Stimulated activated naive CD8-positive, alpha-beta T cell treated with anti-CD3 and anti-CD28 coated beads, Interleukin-15, Interleukin-2, amounts not matched to agents 100 ng/mL and 50 ng/mL, for 24 hours (primary cell): ENCODE data around the gene NTMT1.
"Not testable (repeated sequence)": the region's sequence is repeated elsewhere in the genome, so short reads cannot be mapped to it uniquely, and the experiment has no call there.

Experiments used
- H3K27ac Mint-ChIP-seq: one replicate; pipeline ENCODE4 v1.8.0; 2021; ENCODE audit warnings: mild to moderate bottlenecking, mixed read lengths
- H3K27me3 Mint-ChIP-seq: one replicate; pipeline ENCODE4 v1.8.0; 2021; ENCODE audit warnings: mixed read lengths
- H3K36me3 Mint-ChIP-seq: one replicate; pipeline ENCODE4 v1.8.0; 2021; ENCODE audit warnings: low read depth, mixed read lengths
- H3K4me1 Mint-ChIP-seq: one replicate; pipeline ENCODE4 v1.8.0; 2021; ENCODE audit warnings: low read depth, mixed read lengths
- H3K4me3 Mint-ChIP-seq: one replicate; pipeline ENCODE4 v1.8.0; 2021; ENCODE audit warnings: mild to moderate bottlenecking, mixed read lengths
- H3K9me3 Mint-ChIP-seq: one replicate; pipeline ENCODE4 v1.8.0; 2021; ENCODE audit warnings: mixed read lengths

The NTMT1 gene

DNA sequence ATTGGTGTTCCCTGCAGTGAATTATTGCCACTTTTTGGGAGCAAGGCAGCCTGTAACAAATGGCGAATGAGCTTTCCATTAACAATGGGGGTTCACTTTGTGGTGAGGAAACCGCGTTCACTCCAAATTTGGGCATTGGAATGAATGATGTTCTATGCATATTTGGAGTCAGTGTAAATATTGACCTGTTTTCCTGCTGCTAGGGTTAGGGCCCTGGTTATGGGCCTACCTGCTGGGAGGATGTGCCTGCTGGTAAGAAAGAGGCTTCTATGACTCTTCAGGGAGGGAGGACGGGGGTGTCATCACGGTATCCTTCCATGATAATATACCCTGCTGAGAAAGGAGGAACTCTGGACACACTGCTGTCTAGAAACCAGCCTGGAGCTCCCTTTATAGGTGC is 34.0 kb upstream of the NTMT1 start:
- H3K27ac Mint-ChIP-seq: no peak overlapping the region
- H3K27me3 Mint-ChIP-seq: peaks cover 3% of the 10 kb centered on the region
- no peaks in the 10 kb centered on the region for H3K36me3 Mint-ChIP-seq
- H3K9me3 Mint-ChIP-seq: no peaks in the 10 kb centered on the region
- H3K4me1 Mint-ChIP-seq: peaks cover 17% of the 10 kb centered on the region
- no peak overlapping the region for H3K4me3 Mint-ChIP-seq

GRCh38 chr9:129592790-129593189 is 33.2 kb upstream of the NTMT1 start:
- H3K4me3 Mint-ChIP-seq, H3K9me3 Mint-ChIP-seq, H3K27me3 Mint-ChIP-seq, H3K36me3 Mint-ChIP-seq, H3K27ac Mint-ChIP-seq: not testable (repeated sequence)
- peaks cover 18% of the 10 kb centered on the region for H3K4me1 Mint-ChIP-seq

GRCh38 chr9:129594632-129595031 is 31.3 kb upstream of the NTMT1 start:
- peaks cover 12% of the 10 kb centered on the region for H3K27me3 Mint-ChIP-seq
- no peaks in the 10 kb centered on the region for H3K36me3 Mint-ChIP-seq
- no peaks in the 10 kb centered on the region for H3K9me3 Mint-ChIP-seq
- H3K27ac Mint-ChIP-seq: no peak overlapping the region
- H3K4me1 Mint-ChIP-seq: peaks cover 27% of the 10 kb centered on the region
- no peak overlapping the region for H3K4me3 Mint-ChIP-seq

GRCh38 chr9:129595311-129595741 is 30.6 kb upstream of the NTMT1 start:
- Mint-ChIP-seq H3K27ac (no peak overlapping the region), H3K4me1 (peaks cover 27% of the 10 kb centered on the region), H3K4me3 (no peak overlapping the region), H3K9me3 (no peaks in the 10 kb centered on the region), H3K36me3 (no peaks in the 10 kb centered on the region), H3K27me3 (peaks cover 12% of the 10 kb centered on the region)

DNA sequence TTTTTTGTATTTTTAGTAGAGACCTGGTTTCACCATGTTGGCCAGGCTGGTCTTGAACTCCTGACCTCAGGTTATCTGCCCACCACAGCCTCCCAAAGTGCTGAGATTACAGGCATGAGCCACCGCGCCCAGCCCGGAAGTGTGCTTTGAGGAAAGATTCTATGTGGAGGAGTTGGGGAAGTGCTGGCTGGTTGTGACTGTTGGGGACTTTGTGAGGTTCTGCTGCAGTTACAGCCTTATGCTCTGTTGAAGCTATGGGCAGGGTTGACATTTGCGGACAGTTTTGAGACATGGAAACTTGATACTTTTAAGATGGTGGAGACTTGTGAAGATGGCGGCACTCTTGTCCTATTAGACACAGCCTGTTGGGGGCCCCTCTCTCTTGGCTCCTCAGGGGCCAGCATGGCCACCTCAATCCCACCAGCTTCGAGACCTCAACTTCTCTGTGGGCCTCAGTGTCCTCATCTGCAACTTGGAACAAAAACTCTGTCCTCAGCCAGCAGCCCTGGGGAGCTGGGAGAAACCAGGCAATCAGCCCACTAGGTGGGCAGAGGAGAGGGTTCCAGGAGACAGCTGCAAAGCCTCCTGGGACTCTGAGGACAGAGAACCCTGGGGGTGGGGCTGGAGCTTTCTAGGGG is 29.9 kb upstream of the NTMT1 start:
- Mint-ChIP-seq H3K4me1 (peaks cover 27% of the 10 kb centered on the region), H3K4me3 (no peak overlapping the region), H3K27me3 (peaks cover 12% of the 10 kb centered on the region), H3K36me3 (no peaks in the 10 kb centered on the region), H3K9me3 (no peaks in the 10 kb centered on the region), H3K27ac (no peak overlapping the region)

GRCh38 chr9:129596541-129597331 is 29.2 kb upstream of the NTMT1 start:
- Mint-ChIP-seq H3K27me3 (peaks cover 12% of the 10 kb centered on the region), H3K4me3 (no peak overlapping the region), H3K36me3 (no peaks in the 10 kb centered on the region), H3K9me3 (no peaks in the 10 kb centered on the region), H3K27ac (no peak overlapping the region), H3K4me1 (peaks cover 27% of the 10 kb centered on the region)

- Mint-ChIP-seq H3K4me1 (peaks cover 27% of the 10 kb centered on the region), H3K4me3 (no peak overlapping the region), H3K27ac (peak overlapping the region; percentile 52), H3K9me3 (no peaks in the 10 kb centered on the region), H3K27me3 (peaks cover 12% of the 10 kb centered on the region), H3K36me3 (no peaks in the 10 kb centered on the region)
Measured at GRCh38 chr9:129597355-129598088, 28.4 kb upstream of the NTMT1 start.

DNA sequence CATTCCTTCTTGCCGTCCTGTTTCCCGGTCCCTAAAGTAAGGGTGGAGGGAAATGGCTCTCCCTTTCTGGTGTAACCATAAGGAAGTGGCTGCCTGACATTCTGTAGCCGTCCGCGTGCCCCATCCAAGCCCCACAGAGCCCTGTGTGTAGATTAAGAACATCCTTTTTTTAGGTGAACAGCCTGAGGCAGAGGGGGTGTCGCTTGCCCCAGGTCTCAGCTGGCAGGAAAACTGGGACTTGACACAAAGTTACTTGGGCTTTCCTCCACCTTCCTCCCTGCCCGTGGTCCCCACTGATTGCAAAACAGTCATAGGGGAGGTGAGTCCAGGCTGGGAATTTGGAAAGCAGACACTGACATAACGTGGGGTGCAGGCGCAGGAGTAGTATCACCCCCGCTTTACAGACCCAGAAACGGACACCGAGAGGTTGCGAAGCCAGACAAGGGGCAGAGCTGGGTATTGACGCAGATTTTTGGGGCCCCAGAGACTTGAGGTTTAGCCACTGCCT is 27.8 kb upstream of the NTMT1 start:
- H3K27ac Mint-ChIP-seq: peak overlapping the region; percentile 52
- H3K36me3 Mint-ChIP-seq: no peaks in the 10 kb centered on the region
- no peak overlapping the region for H3K4me3 Mint-ChIP-seq
- H3K4me1 Mint-ChIP-seq: peaks cover 29% of the 10 kb centered on the region
- peaks cover 12% of the 10 kb centered on the region for H3K27me3 Mint-ChIP-seq
- no peaks in the 10 kb centered on the region for H3K9me3 Mint-ChIP-seq

DNA sequence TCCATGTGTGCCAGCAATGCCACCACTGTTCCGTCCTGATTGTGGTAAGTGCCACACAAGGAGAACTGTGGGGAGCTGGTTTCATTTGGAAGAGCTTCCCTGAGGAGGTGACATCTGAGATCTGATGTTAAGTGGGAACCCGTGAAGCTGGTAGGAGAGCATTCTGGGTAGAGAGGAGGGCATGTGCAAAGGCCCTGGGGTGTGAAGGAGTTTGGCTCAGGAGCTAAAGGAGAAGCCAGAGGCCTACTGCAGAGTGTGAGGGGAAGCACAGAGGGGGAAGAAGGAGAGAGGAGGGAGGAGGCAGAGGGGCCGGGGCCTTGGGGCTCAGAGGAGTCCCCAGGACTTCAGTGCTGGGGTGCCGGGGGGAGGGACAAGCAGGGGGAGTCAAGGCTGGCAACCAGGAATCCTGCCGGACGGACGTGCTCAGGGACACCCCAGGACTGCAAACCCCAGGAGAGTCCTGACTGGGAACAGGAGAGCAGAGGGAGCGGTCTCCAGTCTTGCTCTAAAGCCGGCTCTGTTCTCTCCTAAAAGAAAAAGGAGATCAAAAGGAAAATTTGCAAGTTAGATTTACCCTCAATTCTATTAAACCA is 24.8 kb upstream of the NTMT1 start:
- no peak overlapping the region for H3K4me3 Mint-ChIP-seq
- H3K27me3 Mint-ChIP-seq: peaks cover 9% of the 10 kb centered on the region
- no peaks in the 10 kb centered on the region for H3K9me3 Mint-ChIP-seq
- H3K36me3 Mint-ChIP-seq: no peaks in the 10 kb centered on the region
- H3K27ac Mint-ChIP-seq: no peak overlapping the region
- H3K4me1 Mint-ChIP-seq: peaks cover 29% of the 10 kb centered on the region

GRCh38 chr9:129602598-129603415 is 23.2 kb upstream of the NTMT1 start:
- H3K27me3 Mint-ChIP-seq: peaks cover 9% of the 10 kb centered on the region
- no peaks in the 10 kb centered on the region for H3K36me3 Mint-ChIP-seq
- peaks cover 29% of the 10 kb centered on the region for H3K4me1 Mint-ChIP-seq
- H3K9me3 Mint-ChIP-seq: no peaks in the 10 kb centered on the region
- no peak overlapping the region for H3K27ac Mint-ChIP-seq
- no peak overlapping the region for H3K4me3 Mint-ChIP-seq

DNA sequence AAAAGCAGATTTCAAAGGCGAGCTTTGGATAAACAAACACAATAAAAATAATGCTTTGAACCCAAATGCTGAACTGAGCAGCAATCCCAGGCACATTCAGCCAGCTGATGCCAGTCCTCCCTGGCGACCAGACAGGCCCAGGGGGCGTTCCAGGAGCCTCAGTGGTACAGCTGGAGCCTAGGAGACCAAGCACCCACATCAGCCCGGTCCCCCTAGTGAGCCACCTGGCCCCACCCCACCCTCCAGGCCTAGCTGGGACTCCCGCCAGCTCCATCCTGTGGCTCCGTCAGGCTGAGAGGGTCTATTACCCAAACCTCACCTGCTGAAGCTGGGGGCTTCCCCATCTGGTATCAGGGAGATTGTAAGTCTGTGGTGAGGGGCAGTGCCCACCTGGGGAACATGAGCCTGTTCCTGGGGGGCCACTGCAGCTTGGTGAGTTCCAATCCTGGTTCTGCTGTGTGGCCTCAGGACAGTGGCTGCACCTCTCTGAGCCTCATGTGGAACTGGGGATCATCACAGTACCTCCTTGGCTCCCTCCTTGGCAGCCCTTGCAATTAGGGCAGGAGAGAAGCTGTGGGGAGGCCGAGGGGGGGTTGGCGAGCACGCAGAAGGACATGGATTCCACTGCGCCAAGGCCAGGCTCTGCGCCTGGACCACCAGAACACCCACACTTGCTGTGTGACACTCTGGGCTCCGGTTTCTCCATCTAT is 21.8 kb upstream of the NTMT1 start:
- Mint-ChIP-seq H3K4me3 (no peak overlapping the region), H3K9me3 (no peaks in the 10 kb centered on the region), H3K27me3 (no peaks in the 10 kb centered on the region), H3K27ac (no peak overlapping the region), H3K36me3 (no peaks in the 10 kb centered on the region), H3K4me1 (peaks cover 31% of the 10 kb centered on the region)

GRCh38 chr9:129604766-129605163 is 21.2 kb upstream of the NTMT1 start:
- no peaks in the 10 kb centered on the region for H3K9me3 Mint-ChIP-seq
- no peaks in the 10 kb centered on the region for H3K27me3 Mint-ChIP-seq
- peaks cover 34% of the 10 kb centered on the region for H3K4me1 Mint-ChIP-seq
- no peaks in the 10 kb centered on the region for H3K36me3 Mint-ChIP-seq
- no peak overlapping the region for H3K4me3 Mint-ChIP-seq
- H3K27ac Mint-ChIP-seq: no peak overlapping the region

DNA sequence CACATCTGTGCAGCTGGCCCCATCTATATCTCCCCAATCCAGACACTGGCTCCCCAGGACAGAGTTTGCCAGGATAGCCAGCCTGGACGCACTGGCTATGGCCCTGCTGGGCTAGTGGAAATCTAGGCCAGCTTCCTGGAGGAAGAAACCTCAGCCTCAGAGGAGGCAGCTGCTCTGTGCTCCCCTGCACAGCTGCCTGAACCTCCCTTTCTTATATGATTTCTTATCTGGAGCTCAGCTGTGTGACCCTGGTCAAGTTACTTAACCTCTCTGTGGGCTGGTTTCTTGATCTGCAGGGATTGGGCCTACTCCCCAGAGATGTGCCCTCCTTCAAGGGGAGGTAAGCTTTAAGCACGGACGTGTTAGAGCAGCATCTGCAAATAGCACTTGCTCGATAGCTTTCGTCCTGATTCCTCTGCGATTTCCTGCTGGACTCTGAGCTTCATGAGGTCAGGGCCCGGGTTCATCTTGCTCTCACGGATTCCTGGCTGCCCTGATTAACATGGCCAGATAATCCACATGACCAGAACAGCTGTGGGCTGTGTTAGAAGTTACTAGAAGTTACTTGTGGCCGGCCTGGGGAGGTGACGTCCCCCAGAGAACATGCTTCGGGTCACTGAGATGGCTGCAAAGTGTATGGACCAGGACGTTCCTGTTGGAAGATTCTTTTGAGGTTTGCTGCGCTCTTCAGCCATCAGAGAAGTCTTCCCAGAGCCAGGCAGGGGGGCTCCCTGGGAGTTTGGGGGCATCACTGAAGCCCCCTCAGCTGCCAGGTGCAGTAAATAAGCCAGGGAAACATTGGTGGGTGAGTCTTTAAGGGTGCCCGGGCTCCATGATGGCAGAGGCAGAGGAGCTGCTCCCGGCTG is 19.6 kb upstream of the NTMT1 start:
- Mint-ChIP-seq H3K27me3 (no peaks in the 10 kb centered on the region), H3K4me3 (no peak overlapping the region)

More for the DNA sequence above, 19.6 kb upstream of the NTMT1 start:
- H3K36me3 Mint-ChIP-seq: no peaks in the 10 kb centered on the region
- no peak overlapping the region for H3K27ac Mint-ChIP-seq
- peaks cover 40% of the 10 kb centered on the region for H3K4me1 Mint-ChIP-seq
- H3K9me3 Mint-ChIP-seq: no peaks in the 10 kb centered on the region
